NT2/D1 (cell line): ENCODE results near the gene OPALIN.

ENCODE experiments used
- SUZ12 ChIP-seq: IDR thresholded peaks from 2 replicates; pipeline ENCODE4 v1.6.1; 2011; ENCODE audit not compliant: insufficient read length, insufficient read depth; ENCODE audit errors: extremely low read depth
- ZNF274 ChIP-seq: IDR thresholded peaks from 2 replicates; pipeline ENCODE4 v1.6.1; 2011; ENCODE audit warnings: mild to moderate bottlenecking, low read depth, low read length

- TF ChIP-seq SUZ12, result no peak
- no peak for TF ChIP-seq ZNF274
Observed at GRCh38 chr10:96352582-96352981, 6.2 kb downstream of the OPALIN start.
